Measurements from ENCODE around the gene PLEKHO1. TPM values are rescaled to one million over a fixed set of nuclear protein-coding genes. Genes with fewer than 3 reads are reported as not detected.

The PLEKHO1 gene
- total RNA-seq, 1 experiment from 2014 or later: 27.0 TPM

- TF ChIP-seq ZNF317 (CRISPR knock-in tag; IDR thresholded peaks at IDR 0.05; ENCODE audit: borderline replicate concordance, low read depth) (no peak), FOXP4 (CRISPR knock-in tag; IDR thresholded peaks at IDR 0.05) (0 out of 2 replicates have a peak, but pooled peaks have one; percentile 14), AR (CRISPR knock-in tag; IDR thresholded peaks at IDR 0.05) (0 out of 2 replicates have a peak, but pooled peaks have one; percentile 8), EMX1 (CRISPR knock-in tag; IDR thresholded peaks at IDR 0.05) (peak; percentile 49; the same call in 1 of the 2 replicates), CDX4 (CRISPR knock-in tag; IDR thresholded peaks at IDR 0.05; ENCODE audit: borderline replicate concordance) (no peak), ATF3 (CRISPR knock-in tag; conservative IDR thresholded peaks at IDR 0.05) (no peak)
Observed at GRCh38 chr1:150162582-150162861, 12.8 kb downstream of the PLEKHO1 start (continued).

GRCh38 chr1:150162862-150163706 lies 13.4 kb downstream of the PLEKHO1 start:
- peak; percentile 95 for ATAC-seq
- ChIA-PET CTCF (interaction anchor here (0.6 to 3.1 kb wide), 4 partner anchors 13 to 275 kb away, joined by 3 to 20 read pairs (median 7); partner anchors contain the start of gene PLEKHO1), POLR2A (interaction anchor here (0.5 to 3.3 kb wide), 7 partner anchors 13 to 314 kb away, joined by 3 to 42 read pairs (median 4); partner anchors contain the start of gene PLEKHO1)
- Mint-ChIP-seq H3K4me3 (peak overlapping the region; percentile 66), H3K4me1 (peaks cover 42% of the 10 kb centered on the region), H3K27ac (peak overlapping the region; percentile 99), H3K9me3 (no peaks in the 10 kb centered on the region), H3K27me3 (ENCODE audit: low read depth) (no peaks in the 10 kb centered on the region), H3K36me3 (peaks cover 7% of the 10 kb centered on the region)
- peak; percentile 82 for DNase-seq (ENCODE audit: low spot score)
- TF ChIP-seq TEAD1 (CRISPR knock-in tag; IDR thresholded peaks at IDR 0.05) (peak; percentile 28; the same call in 1 of the 2 replicates), ERG (CRISPR knock-in tag; IDR thresholded peaks at IDR 0.05) (0 out of 2 replicates have a peak, but pooled peaks have one; percentile 44), ETV6 (CRISPR knock-in tag; IDR thresholded peaks at IDR 0.05) (peak; percentile 56; the same call in 1 of the 2 replicates), MAX (CRISPR knock-in tag; IDR thresholded peaks at IDR 0.05) (peak; percentile 21; the same call in 1 of the 2 replicates), ZBTB43 (CRISPR knock-in tag; IDR thresholded peaks at IDR 0.05) (peak; percentile 74), ESRRA (CRISPR knock-in tag; IDR thresholded peaks at IDR 0.05; ENCODE audit: borderline replicate concordance) (no peak), AFF4 (CRISPR knock-in tag; IDR thresholded peaks at IDR 0.05; ENCODE audit: borderline replicate concordance) (no peak), ZMAT4 (CRISPR knock-in tag; IDR thresholded peaks at IDR 0.05) (no peak), AR (CRISPR knock-in tag; IDR thresholded peaks at IDR 0.05) (0 out of 2 replicates have a peak, but pooled peaks have one; percentile 25)
